Neural progenitor cell (in vitro differentiated cells): Measurements from ENCODE around the gene TMPRSS11D. TPM values are rescaled to one million over a fixed set of nuclear protein-coding genes. Genes with fewer than 3 reads are reported as not detected.

Experiments used
- DNase-seq: peaks from one replicate; pipeline ENCODE4 v3.0.0-alpha.2; 2016; ENCODE audit warnings: low spot score
- H2AFZ ChIP-seq: fragments of 200-600 bp; sonication (generic); replicated peaks from 2 replicates; pipeline ENCODE4 v1.6.1; 2016; ENCODE audit warnings: antibody characterized with exemption
- H3F3A ChIP-seq: fragments of 200-600 bp; sonication (generic); 2 replicates; pipeline ENCODE4 v1.6.1; 2016; ENCODE audit warnings: antibody characterized with exemption, low read depth
- H3K27ac ChIP-seq: fragments of 200-600 bp; sonication (generic); 2 replicates; pipeline ENCODE4 v1.5.1; 2016; ENCODE audit warnings: mild to moderate bottlenecking
- H3K27me3 ChIP-seq: fragments of 200-600 bp; sonication (generic); 2 replicates; pipeline ENCODE4 v1.6.1; 2016; ENCODE audit warnings: mild to moderate bottlenecking, moderate library complexity
- H3K36me3 ChIP-seq: fragments of 200-600 bp; sonication (generic); 2 replicates; pipeline ENCODE4 v1.5.1; 2016
- H3K4me1 ChIP-seq: fragments of 200-600 bp; sonication (generic); 2 replicates; pipeline ENCODE4 v1.6.1; 2016; ENCODE audit warnings: mixed run types
- H3K4me2 ChIP-seq: fragments of 200-600 bp; sonication (generic); 2 replicates; pipeline ENCODE4 v1.6.1; 2016
- H3K4me3 ChIP-seq: fragments of 200-600 bp; sonication (generic); 2 replicates; pipeline ENCODE4 v1.5.1; 2016
- H3K79me2 ChIP-seq: fragments of 200-600 bp; sonication (generic); 2 replicates; pipeline ENCODE4 v1.6.1; 2016; ENCODE audit warnings: low read depth
- H3K9ac ChIP-seq: fragments of 200-600 bp; sonication (generic); 2 replicates; pipeline ENCODE4 v1.6.1; 2016
- H3K9me3 ChIP-seq: fragments of 200-600 bp; sonication (generic); 2 replicates; pipeline ENCODE4 v1.5.1; 2016; ENCODE audit warnings: low read depth
- H4K20me1 ChIP-seq: fragments of 200-600 bp; sonication (generic); 2 replicates; pipeline ENCODE4 v1.6.1; 2016; ENCODE audit warnings: low read depth
- H3K27ac Mint-ChIP-seq: 3 replicates; pipeline ENCODE4 v1.8.0; 2021; ENCODE audit warnings: mixed read lengths
- H3K27me3 Mint-ChIP-seq: 2 replicates; pipeline ENCODE4 v1.8.0; 2022; ENCODE audit warnings: low read depth, mild to moderate bottlenecking, inconsistent platforms, moderate library complexity, mixed read lengths; ENCODE audit not compliant: insufficient read depth
- H3K36me3 Mint-ChIP-seq: 3 replicates; pipeline ENCODE4 v1.8.0; 2021; ENCODE audit warnings: mixed read lengths
- H3K4me1 Mint-ChIP-seq: 3 replicates; pipeline ENCODE4 v1.8.0; 2021; ENCODE audit warnings: mixed read lengths
- H3K4me3 Mint-ChIP-seq: 3 replicates; pipeline ENCODE4 v1.8.0; 2021; ENCODE audit warnings: mild to moderate bottlenecking, moderate library complexity, mixed read lengths
- H3K9me3 Mint-ChIP-seq: 3 replicates; pipeline ENCODE4 v1.8.0; 2020; ENCODE audit warnings: mixed read lengths
- CTCF ChIP-seq: fragments of 200-600 bp; sonication (generic); IDR thresholded peaks from 2 replicates; pipeline ENCODE4 v1.5.1; 2017; ENCODE audit warnings: antibody characterized with exemption, mild to moderate bottlenecking
- EZH2 ChIP-seq: fragments of 200-600 bp; sonication (generic); IDR thresholded peaks from 2 replicates; pipeline ENCODE4 v1.6.1; 2017; ENCODE audit warnings: antibody characterized with exemption, mild to moderate bottlenecking, moderate library complexity
- EZH2phosphoT487 ChIP-seq: fragments of 200-600 bp; sonication (generic); IDR thresholded peaks from 2 replicates; pipeline ENCODE4 v1.6.1; 2017; ENCODE audit warnings: antibody characterized with exemption
- total RNA-seq: library from RNA; depleted of rRNA; stranded (reverse); fragments of >200 nt; gene quantifications from 2 replicates; pipeline ENCODE4 v1.2.3, GENCODE V29; 2015; ENCODE audit warnings: low replicate concordance

Gene TMPRSS11D
- total RNA-seq, 1 donor from 2014 or later = not detected

GRCh38 chr4:67776746-67777145, 107.1 kb downstream of the TMPRSS11D start:
- H3K4me1 ChIP-seq = no peaks in the 10 kb centered on the region
- Mint-ChIP-seq H3K27ac (no peak overlapping the region), H3K4me3 (no peak overlapping the region), H3K4me1 (no peaks in the 10 kb centered on the region), H3K27me3 (no peaks in the 10 kb centered on the region), H3K36me3 (no peaks in the 10 kb centered on the region), H3K9me3 (no peaks in the 10 kb centered on the region)
- no peaks in the 10 kb centered on the region for H3K79me2 ChIP-seq
- H3K9me3 ChIP-seq = no peaks in the 10 kb centered on the region
- TF ChIP-seq EZH2 = no peak
- no peak for TF ChIP-seq CTCF
- no peak for TF ChIP-seq EZH2phosphoT487
- H3K27ac ChIP-seq = no peak overlapping the region
- no peak overlapping the region for H3K4me3 ChIP-seq
- no peak overlapping the region for H2AFZ ChIP-seq
- no peaks in the 10 kb centered on the region for H4K20me1 ChIP-seq
- H3K36me3 ChIP-seq = no peaks in the 10 kb centered on the region
- H3F3A ChIP-seq = no peaks in the 10 kb centered on the region
- H3K9ac ChIP-seq = no peak overlapping the region
- no peak overlapping the region for H3K4me2 ChIP-seq
- DNase-seq = no peak
- H3K27me3 ChIP-seq = no peaks in the 10 kb centered on the region

Other genes starting within 250 kb of the TMPRSS11D start
- 120 and 162 TPM in 2 replicates for gene UBA6, start 182.8 kb downstream of the TMPRSS11D start, total RNA-seq
- gene GNRHR, start 129.6 kb downstream of the TMPRSS11D start, total RNA-seq = not detected in 2 replicates
- gene TMPRSS11A, start 79.5 kb upstream of the TMPRSS11D start, total RNA-seq = not detected in 2 replicates
- not detected in 2 replicates for gene TMPRSS11F, start 245.9 kb upstream of the TMPRSS11D start, total RNA-seq